Mesenchymal stem cell (in vitro differentiated cells and primary cell): Measurements from ENCODE around the gene NAMPT.

Experiments used
- DNase-seq: peaks from one replicate; pipeline ENCODE4 v3.0.0-alpha.2; 2013
- H2AFZ ChIP-seq: one replicate; pipeline ENCODE4 v1.6.1; 2013; ENCODE audit warnings: low read depth, mild to moderate bottlenecking, control low read depth, inconsistent platforms, low read length, moderate library complexity
- H2AK5ac ChIP-seq: 2 replicates; pipeline ENCODE4 v1.6.1; 2013; ENCODE audit warnings: low read length, moderate library complexity, mild to moderate bottlenecking, inconsistent platforms; ENCODE audit not compliant: severe bottlenecking
- H2BK120ac ChIP-seq: one replicate; pipeline ENCODE4 v1.6.1; 2013; ENCODE audit warnings: low read depth, mild to moderate bottlenecking, inconsistent platforms, low read length, moderate library complexity
- H2BK12ac ChIP-seq, 2 experiments: one replicate each; pipeline ENCODE4 v1.6.1; 2013; ENCODE audit warnings: inconsistent platforms in 2 of 2, low read length in 2 of 2, mild to moderate bottlenecking in 2 of 2, moderate library complexity in 2 of 2, control low read depth in 1 of 2
- H2BK15ac ChIP-seq: one replicate; pipeline ENCODE4 v1.6.1; 2013; ENCODE audit warnings: mild to moderate bottlenecking, low read depth, inconsistent platforms; ENCODE audit not compliant: poor library complexity, severe bottlenecking
- H2BK5ac ChIP-seq: 2 replicates; pipeline ENCODE4 v1.6.1; 2013; ENCODE audit warnings: low read depth, mild to moderate bottlenecking, low read length, control low read depth, inconsistent platforms; ENCODE audit not compliant: poor library complexity, severe bottlenecking
- H3K14ac ChIP-seq, 2 experiments: one replicate each; pipeline ENCODE4 v1.6.1; 2013; ENCODE audit warnings: inconsistent platforms in 2 of 2, low read length in 2 of 2, control low read depth in 1 of 2, mild to moderate bottlenecking in 1 of 2, moderate library complexity in 1 of 2
- H3K18ac ChIP-seq, 2 experiments: one replicate each; pipeline ENCODE4 v1.6.1; 2013; ENCODE audit warnings: inconsistent platforms in 2 of 2, low read length in 2 of 2, control low read depth in 1 of 2, low read depth in 1 of 2, mild to moderate bottlenecking in 1 of 2
- H3K23ac ChIP-seq, 2 experiments: one replicate each; pipeline ENCODE4 v1.6.1; 2013; ENCODE audit warnings: inconsistent platforms in 2 of 2, low read length in 2 of 2, mild to moderate bottlenecking in 2 of 2, moderate library complexity in 2 of 2, control low read depth in 1 of 2
- H3K27ac ChIP-seq: 2 replicates; pipeline ENCODE4 v1.5.1; 2013; ENCODE audit warnings: mild to moderate bottlenecking, moderate library complexity, low read length, control low read depth, inconsistent platforms; ENCODE audit not compliant: poor library complexity, severe bottlenecking
- H3K27me3 ChIP-seq, 2 experiments: 2 replicates each; pipeline versions ENCODE4 v1.6.1 to v1.7.0; 2013; ENCODE audit warnings: low read length in 2 of 2, mild to moderate bottlenecking in 2 of 2, moderate library complexity in 2 of 2, control low read depth in 1 of 2, inconsistent platforms in 1 of 2; ENCODE audit not compliant: control insufficient read depth in 1 of 2, insufficient read depth in 1 of 2
- H3K36me3 ChIP-seq, 2 experiments: 2 replicates each; pipeline versions ENCODE4 v1.6.1 to v1.7.0; 2013; ENCODE audit warnings: low read length in 2 of 2, control low read depth in 1 of 2, inconsistent platforms in 1 of 2, low read depth in 1 of 2, mild to moderate bottlenecking in 1 of 2; ENCODE audit not compliant: insufficient read depth in 2 of 2, control insufficient read depth in 1 of 2
- H3K4ac ChIP-seq, 2 experiments: one replicate each; pipeline ENCODE4 v1.6.1; 2013; ENCODE audit warnings: inconsistent platforms in 2 of 2, low read length in 2 of 2, mild to moderate bottlenecking in 2 of 2, moderate library complexity in 2 of 2, control low read depth in 1 of 2, low read depth in 1 of 2
- H3K4me1 ChIP-seq: 2 replicates; pipeline ENCODE4 v1.6.1; 2013; ENCODE audit warnings: low read depth, low read length, control low read depth; ENCODE audit not compliant: control insufficient read depth, insufficient read depth
- H3K4me2 ChIP-seq: 2 replicates; pipeline ENCODE4 v1.6.1; 2013; ENCODE audit warnings: low read length, mild to moderate bottlenecking, inconsistent platforms; ENCODE audit not compliant: poor library complexity, severe bottlenecking
- H3K4me3 ChIP-seq, 2 experiments: 2 replicates each; pipeline versions ENCODE4 v1.5.1 to v1.7.0; 2013; ENCODE audit warnings: low read length in 2 of 2, mild to moderate bottlenecking in 2 of 2, control low read depth in 1 of 2, low read depth in 1 of 2; ENCODE audit not compliant: insufficient read depth in 1 of 2
- H3K79me1 ChIP-seq: replicated peaks from 2 replicates; pipeline ENCODE4 v1.6.1; 2013; ENCODE audit warnings: mild to moderate bottlenecking, control low read depth, low read length, inconsistent platforms; ENCODE audit not compliant: poor library complexity, severe bottlenecking
- H3K9ac ChIP-seq: 2 replicates; pipeline ENCODE4 v1.7.0; 2013; ENCODE audit warnings: mild to moderate bottlenecking, low read length, moderate library complexity
- H3K9me3 ChIP-seq: 2 replicates; pipeline ENCODE4 v1.7.0; 2013; ENCODE audit warnings: mild to moderate bottlenecking, low read length; ENCODE audit not compliant: control insufficient read depth
- H4K8ac ChIP-seq: one replicate; pipeline ENCODE4 v1.6.1; 2013; ENCODE audit warnings: inconsistent platforms, mild to moderate bottlenecking, low read length, moderate library complexity
- H4K91ac ChIP-seq: one replicate; pipeline ENCODE4 v1.6.1; 2013; ENCODE audit warnings: mild to moderate bottlenecking, low read length, inconsistent platforms
- WGBS: methylation state at CpG from one replicate; pipeline ENCODE4 v1.1.7; 2013; ENCODE audit warnings: mixed read lengths; 5-methylcytosine and 5-hydroxymethylcytosine counted together

NAMPT gene

GRCh38 chr7:106314875-106315274 is 30.1 kb upstream of the NAMPT start:
- Histone ChIP-seq H3K4me1 (no peaks in the 10 kb centered on the region), H3K14ac (no peak overlapping the region), H2BK120ac (no peak overlapping the region), H3K18ac (no peak overlapping the region), H2BK12ac (no peak overlapping the region), H2BK15ac (no peak overlapping the region), H2AK5ac (peak overlapping the region; percentile 35), H3K27me3 (no peaks in the 10 kb centered on the region), H3K79me1 (no peaks in the 10 kb centered on the region), H3K9me3 (no peaks in the 10 kb centered on the region), H4K8ac (no peak overlapping the region), H3K4me3 (no peak overlapping the region), H3K4me2 (no peak overlapping the region), H3K23ac (no peak overlapping the region), H3K4ac (no peak overlapping the region), H3K9ac (no peak overlapping the region), H3K36me3 (no peaks in the 10 kb centered on the region), H3K27ac (no peak overlapping the region), H4K91ac (no peak overlapping the region), H2BK5ac (no peak overlapping the region), H2AFZ (no peak overlapping the region)
- 95% methylated on average over 1 of the region's 2 CpGs for WGBS
- DNase-seq = no peak

DNA sequence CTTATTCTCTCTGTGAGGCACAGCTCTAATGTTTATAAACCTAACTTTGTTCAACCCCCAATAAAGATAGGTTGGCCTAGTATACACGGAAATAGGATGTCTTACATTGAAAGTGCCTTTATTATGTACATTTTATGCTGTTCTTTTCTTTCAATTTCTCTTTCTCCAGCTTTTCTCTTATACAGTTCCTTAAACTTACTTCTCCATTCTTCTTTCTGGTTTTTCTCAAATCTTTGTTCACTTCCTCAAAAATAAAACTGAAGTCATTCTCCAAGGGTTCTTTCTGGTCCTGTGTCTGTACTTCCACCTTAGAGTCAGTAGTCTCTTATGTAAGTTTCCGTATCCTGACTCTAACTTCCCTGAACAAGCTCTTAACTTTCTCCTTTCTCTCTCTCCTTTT is 29.2 kb upstream of the NAMPT start:
- whole genome bisulfite sequencing = no CpG with 5 or more reads among the region's 2 CpGs

DNA sequence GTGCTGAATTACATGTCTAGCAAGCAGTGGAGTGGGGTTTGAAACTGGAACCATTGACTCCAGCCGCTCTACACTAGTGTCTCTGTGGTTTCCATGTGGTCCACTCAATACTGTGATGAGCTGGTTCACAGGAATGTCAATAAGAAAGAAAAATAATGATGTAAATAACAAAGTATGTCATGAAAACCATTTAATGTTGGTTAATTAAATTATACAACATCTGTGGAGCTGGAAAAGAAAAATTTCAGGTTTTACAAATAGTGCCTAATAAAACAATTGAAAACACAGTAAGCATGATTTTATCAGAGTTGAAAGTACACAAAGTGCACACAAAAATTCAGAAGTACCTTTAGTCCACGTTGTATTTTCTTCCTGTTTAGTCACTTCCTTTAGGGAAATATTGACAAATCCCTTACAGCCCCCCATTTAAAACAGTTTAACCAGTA is 28.7 kb upstream of the NAMPT start:
- Histone ChIP-seq H3K4me1 (no peaks in the 10 kb centered on the region), H2AK5ac (no peak overlapping the region), H2AFZ (no peak overlapping the region), H4K91ac (no peak overlapping the region), H3K18ac (no peak overlapping the region), H3K27me3 (no peaks in the 10 kb centered on the region), H3K79me1 (no peaks in the 10 kb centered on the region), H3K4ac (no peak overlapping the region), H2BK12ac (no peak overlapping the region), H3K9ac (no peak overlapping the region), H2BK15ac (no peak overlapping the region), H3K4me3 (no peak overlapping the region), H3K14ac (no peak overlapping the region), H2BK120ac (no peak overlapping the region), H3K36me3 (no peaks in the 10 kb centered on the region), H3K27ac (no peak overlapping the region), H2BK5ac (no peak overlapping the region), H4K8ac (no peak overlapping the region), H3K9me3 (no peaks in the 10 kb centered on the region), H3K4me2 (no peak overlapping the region), H3K23ac (no peak overlapping the region)
- peak; percentile 80 for DNase-seq
- 0% methylated on average over 2 of the region's 2 CpGs for WGBS

More for the DNA sequence above, 29.2 kb upstream of the NAMPT start:
- no peak overlapping the region for H2BK120ac ChIP-seq
- no peak overlapping the region for H4K8ac ChIP-seq
- H3K36me3 ChIP-seq = no peaks in the 10 kb centered on the region
- no peak overlapping the region for H2BK5ac ChIP-seq
- no peak overlapping the region for H2BK12ac ChIP-seq
- H3K27me3 ChIP-seq = no peaks in the 10 kb centered on the region
- no peak overlapping the region for H3K4ac ChIP-seq
- H2BK15ac ChIP-seq = no peak overlapping the region
- no peak overlapping the region for H3K23ac ChIP-seq
- H3K4me2 ChIP-seq = no peak overlapping the region
- no peak overlapping the region for H3K18ac ChIP-seq
- no peak overlapping the region for H4K91ac ChIP-seq
- H2AK5ac ChIP-seq = no peak overlapping the region
- DNase-seq = peak; percentile 25
- H3K9me3 ChIP-seq = no peaks in the 10 kb centered on the region
- no peak overlapping the region for H3K27ac ChIP-seq
- H3K4me1 ChIP-seq = no peaks in the 10 kb centered on the region
- no peaks in the 10 kb centered on the region for H3K79me1 ChIP-seq
- no peak overlapping the region for H3K14ac ChIP-seq
- H2AFZ ChIP-seq = no peak overlapping the region
- H3K4me3 ChIP-seq = no peak overlapping the region
- no peak overlapping the region for H3K9ac ChIP-seq

GRCh38 chr7:106312906-106313305 is 28.1 kb upstream of the NAMPT start:
- no peak overlapping the region for H3K9ac ChIP-seq
- 10% methylated on average over 1 of the region's 2 CpGs for whole genome bisulfite sequencing
- no peaks in the 10 kb centered on the region for H3K79me1 ChIP-seq
- no peaks in the 10 kb centered on the region for H3K9me3 ChIP-seq
- H2AFZ ChIP-seq = no peak overlapping the region
- no peak overlapping the region for H4K8ac ChIP-seq
- H2BK15ac ChIP-seq = no peak overlapping the region
- no peak overlapping the region for H4K91ac ChIP-seq
- no peak overlapping the region for H3K27ac ChIP-seq
- H3K14ac ChIP-seq = no peak overlapping the region
- no peak overlapping the region for H3K18ac ChIP-seq
- H3K4me2 ChIP-seq = no peak overlapping the region
- H3K4me3 ChIP-seq = no peak overlapping the region
- no peak overlapping the region for H3K23ac ChIP-seq
- no peak overlapping the region for H2BK12ac ChIP-seq
- peak; percentile 47 for DNase-seq
- H3K27me3 ChIP-seq = no peaks in the 10 kb centered on the region
- H2BK5ac ChIP-seq = no peak overlapping the region
- no peak overlapping the region for H2BK120ac ChIP-seq
- no peaks in the 10 kb centered on the region for H3K36me3 ChIP-seq
- H3K4ac ChIP-seq = no peak overlapping the region
- H2AK5ac ChIP-seq = no peak overlapping the region
- no peaks in the 10 kb centered on the region for H3K4me1 ChIP-seq
